GM19193 (cell line): ENCODE measurements around the gene NRAP.

ENCODE experiments used
- POLR2A ChIP-seq: IDR thresholded peaks from 4 replicates; pipeline ENCODE4 v1.6.1; 2011; ENCODE audit not compliant: insufficient read depth, insufficient read length; ENCODE audit errors: extremely low read depth

The NRAP gene

DNA sequence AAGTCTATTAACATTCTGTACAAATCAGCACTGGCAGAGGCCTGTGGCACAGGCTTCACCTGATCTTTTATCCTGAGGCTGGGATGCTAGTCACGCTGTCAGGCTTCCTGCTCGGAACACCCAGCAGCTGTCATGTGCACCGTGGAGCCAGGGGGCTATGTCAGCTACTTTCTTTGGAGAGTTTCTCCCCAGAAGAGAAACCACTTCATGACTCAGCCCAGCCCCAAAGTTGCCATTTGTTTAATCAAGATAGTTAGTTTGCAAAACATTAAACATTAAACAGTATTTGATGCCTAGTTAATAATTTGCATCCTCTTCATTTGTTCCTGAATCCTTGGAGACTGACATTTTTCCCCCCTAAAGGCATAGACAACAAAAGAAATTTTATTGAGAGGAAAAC, 111.1 kb downstream of the NRAP start, which contains the start of gene HABP2:
TSS of gene HABP2 (plus strand) at position 353 of the 400 bp plus-strand sequence. CDS start 69 bp downstream, outside the sequence.
- no peak for TF ChIP-seq POLR2A

DNA sequence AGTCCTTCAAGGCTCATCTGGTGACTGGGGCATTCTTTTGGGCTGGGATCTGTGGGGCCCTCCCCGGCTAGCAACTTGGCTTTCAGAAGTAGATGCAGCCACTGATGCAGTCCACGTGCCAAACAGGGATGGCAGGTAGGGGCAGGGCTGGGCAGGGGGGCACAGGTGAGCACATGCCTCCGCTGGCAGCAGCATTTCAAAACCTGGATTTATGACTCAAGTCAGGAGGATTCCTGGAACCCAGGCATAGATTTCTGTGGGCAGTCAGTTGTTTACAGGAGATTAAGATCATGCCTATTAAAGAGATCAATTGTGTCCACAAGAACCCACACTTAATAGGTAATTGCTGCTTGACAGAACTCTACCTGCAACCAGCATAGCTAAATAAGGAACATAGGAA, 111.8 kb downstream of the NRAP start:
- no peak for TF ChIP-seq POLR2A

DNA sequence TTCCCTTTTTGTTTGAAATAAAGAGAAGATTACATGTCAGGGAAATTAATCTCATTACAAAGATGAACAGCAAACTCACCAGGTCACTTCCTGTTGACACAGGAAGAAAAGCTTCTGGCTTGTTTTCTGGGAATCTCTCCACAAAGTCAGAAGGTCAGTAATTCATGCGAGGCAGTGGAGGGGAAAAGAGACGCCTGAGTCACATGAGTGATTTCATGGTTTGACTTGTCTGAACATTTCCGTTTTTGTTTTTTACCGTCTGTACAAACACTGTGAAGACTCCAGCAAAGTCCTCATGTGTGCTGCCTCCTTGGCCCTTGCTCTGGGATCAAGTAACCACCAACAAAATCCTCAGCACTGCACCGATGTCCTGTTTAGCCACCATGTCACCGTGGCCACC, 113.5 kb downstream of the NRAP start:
- TF ChIP-seq POLR2A = no peak

DNA sequence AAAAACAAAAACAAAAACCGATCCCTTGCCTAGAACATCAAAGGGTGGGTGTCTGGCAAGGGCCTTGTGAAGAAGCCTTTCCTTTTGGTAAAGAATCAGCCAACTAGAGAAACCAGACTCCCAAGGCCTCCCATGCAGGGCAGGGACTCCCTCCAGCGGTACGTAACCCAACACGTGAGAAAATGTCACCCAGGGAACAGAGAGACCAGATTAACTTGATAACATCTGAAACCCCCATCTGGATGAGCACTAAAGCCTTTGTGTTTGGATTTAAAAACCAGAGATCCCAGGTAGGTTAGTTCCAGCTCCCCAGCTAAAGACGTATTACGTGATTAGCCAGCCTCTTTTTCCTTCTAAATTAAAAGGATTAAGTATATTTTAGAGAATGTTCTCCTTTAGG, 114.0 kb downstream of the NRAP start:
- TF ChIP-seq POLR2A = no peak

DNA sequence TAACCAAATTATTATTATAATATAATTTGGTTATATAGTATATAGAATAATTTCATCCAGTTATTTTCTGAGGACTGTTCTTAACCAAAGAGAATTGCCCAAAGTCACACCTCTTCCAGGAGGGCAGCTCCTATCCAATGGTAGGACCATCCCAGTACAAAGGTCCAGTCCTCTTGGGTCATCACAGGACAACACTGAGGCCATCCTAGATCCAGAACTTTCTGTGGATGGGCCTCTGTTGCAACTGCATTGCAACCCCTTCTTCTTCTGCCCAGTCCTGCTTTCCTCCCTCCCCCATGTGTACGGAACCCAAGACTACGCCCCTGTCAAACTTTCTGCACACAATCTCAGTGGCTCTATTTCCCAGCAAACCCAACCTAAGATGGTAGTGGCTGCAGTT, 116.4 kb downstream of the NRAP start:
- TF ChIP-seq POLR2A = no peak

DNA sequence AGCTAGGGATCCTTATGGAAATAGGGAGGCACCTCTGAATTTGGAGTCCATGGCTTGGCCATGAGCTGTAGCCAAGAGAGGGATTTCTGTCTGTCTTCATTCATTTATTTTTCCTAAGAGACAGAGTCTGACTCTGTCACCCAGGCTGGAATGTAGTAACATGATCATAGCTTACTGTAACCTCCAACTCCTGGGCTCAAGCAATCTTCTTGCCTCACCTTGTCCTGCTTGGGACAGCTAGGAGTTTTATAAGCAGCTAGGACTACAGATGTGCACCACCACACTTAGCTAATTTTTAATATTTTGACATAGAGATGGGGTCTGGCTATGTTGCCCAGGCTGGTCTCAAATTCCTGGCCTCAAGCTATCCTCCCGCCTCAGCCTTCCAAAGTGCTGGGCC, 119.4 kb downstream of the NRAP start:
- TF ChIP-seq POLR2A = no peak

DNA sequence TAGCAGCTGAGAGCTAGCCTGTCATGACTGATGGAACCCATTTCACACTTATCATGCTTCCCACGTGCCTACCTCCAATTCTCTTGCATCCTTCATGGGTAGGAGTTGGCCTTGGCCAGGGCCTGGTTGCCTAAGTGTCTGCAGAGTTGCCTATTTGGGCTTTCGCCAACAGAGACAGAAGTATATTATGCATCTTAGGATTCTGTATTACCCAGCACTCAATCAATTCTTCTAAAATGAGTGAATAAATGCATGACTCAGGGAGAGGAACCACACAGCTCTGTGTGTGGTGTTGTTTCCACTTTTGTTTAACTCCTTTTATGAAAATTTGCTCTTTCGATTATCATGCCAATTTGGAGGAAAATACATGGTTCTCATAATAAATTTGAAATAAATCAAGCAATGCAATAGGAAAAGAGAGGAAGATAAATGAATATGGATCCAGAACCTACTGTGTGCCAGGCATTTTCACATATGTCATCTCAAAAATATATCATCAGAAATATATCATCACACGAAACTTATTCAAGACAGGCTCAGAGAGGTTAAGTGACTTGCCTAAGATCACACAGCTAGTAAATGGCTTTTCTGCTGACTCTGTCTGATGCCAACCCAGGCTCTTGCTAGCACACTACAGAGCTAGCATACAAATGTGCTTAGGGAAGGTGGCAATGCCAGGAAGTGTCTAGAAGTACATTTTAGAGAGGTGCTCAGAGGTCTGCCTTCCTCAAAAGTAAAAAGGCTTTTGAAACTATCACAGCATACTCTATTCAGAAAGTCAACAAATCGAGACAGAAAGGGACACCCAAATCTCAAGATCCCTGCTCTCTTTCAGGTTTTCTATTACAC, 120.5 kb downstream of the NRAP start:
- no peak for TF ChIP-seq POLR2A

DNA sequence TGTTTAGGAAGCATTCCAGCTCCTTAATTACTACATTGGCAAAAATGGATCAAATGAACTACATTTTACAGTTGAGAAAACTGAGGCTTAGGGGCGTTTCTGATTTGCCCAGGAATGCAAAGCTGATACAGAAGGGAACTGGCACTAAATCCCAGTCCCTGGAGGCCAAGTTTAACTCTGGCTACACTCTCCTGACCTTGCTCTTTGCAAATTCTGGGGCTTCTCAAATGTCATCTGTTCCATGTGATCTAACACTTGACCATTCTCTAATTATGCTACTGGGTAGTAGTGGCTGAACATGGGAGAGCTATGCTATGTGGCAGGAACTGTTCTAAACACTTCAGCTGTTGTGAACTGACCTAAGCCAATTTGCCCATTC, 122.3 kb downstream of the NRAP start:
- no peak for TF ChIP-seq POLR2A

DNA sequence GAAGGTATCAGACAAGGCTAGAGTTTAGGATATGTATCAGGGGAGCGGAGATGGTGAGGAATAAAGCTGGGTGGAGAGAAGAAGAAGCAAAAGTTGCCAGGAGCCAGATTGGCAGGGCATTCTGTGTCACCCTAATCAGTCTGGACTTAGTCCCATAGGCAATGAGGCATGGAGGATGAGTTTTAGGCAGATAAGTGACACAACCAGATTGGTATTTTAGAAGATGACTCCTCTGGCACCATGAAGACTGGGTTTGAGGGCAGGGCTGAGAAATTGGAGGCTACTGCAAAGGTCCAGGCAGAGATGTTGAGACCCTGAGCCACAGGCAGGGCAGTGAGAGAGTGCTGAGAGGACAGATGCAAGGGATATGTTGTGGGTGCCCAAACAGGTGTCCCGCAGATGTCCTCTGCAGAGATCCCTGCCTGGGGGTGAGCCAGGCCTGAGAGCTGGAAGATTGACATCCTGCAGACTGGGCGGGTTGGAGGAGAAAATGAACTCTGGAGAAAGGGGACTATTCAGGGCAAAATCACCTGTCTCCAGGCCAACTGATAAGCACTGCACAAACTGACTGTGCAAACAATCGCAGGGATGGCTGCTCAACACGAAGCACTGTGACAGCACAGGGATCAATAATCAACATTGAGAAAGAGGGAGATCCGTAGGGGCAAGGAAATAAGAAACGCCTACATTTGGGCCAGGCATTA, 122.8 kb downstream of the NRAP start:
- no peak for TF ChIP-seq POLR2A

DNA sequence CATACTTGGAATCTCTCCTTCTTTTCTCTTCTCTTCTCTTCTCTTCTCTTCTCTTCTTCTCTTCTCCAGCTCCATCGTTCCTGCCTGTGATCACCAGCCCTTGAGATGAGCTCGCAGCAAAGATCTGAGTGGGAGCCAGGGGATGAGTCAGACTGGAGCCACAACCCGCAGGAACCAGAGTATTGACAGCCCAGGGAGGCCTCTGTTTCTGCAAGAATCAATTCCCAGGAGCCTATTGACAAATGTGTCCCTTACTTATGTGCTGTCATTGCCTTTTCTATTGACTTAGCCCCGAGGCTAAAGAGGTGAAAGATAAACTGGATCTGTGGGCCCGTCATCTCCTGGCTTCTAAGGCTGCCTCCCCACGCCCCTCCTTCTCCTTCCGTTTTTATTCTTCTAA, 124.1 kb downstream of the NRAP start:
- TF ChIP-seq POLR2A = no peak
